Glomerular visceral epithelial cell (primary cell): ENCODE measurements around the gene OTULIN.
A peak's percentile ranks its signal among the peaks of the same experiment; 100 is the strongest.

Source experiments
- DNase-seq: peaks from one replicate; pipeline ENCODE4 v3.0.0-alpha.2; 2016; ENCODE audit errors: extremely low spot score

Gene OTULIN

DNA sequence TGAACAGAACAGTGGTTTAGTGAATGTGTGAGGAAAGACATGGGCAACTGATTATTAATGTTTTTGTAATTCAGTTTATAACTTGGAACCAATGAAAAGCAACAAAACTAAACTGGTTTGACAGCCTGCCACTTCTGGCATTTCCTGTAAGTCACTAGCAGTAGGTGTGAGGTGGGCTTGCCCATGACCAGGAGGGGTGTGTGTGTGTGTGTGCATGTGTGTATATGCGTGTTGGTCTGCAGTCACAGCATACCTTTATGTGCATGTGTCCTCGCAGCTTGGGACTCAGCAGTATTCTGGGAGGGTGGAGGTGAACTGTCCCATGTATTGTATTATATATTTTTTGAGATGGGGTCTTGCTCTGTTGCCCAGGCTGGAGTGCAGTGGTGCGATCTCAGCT is 32.3 kb downstream of the OTULIN start:
- no peak for DNase-seq

DNA sequence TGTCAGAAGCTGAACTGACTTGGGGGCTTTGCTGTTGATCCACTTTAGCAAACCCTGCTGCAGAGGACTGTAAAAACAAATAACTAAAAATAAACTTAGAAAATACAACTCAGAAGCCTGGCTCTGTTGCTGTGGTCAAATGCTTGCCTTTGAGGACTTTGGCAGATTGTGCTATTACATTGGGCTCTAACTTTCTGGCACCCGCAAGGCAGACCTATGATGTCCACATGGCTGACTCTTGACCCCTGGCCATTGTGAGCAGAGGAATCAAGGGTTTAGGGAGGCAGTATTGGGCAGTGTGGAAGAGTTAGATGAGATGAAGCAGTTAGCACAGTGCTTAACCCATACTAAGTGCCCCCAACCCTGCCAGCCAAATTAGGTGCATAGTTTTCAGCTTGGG is 34.0 kb downstream of the OTULIN start:
- DNase-seq, result no peak

DNA sequence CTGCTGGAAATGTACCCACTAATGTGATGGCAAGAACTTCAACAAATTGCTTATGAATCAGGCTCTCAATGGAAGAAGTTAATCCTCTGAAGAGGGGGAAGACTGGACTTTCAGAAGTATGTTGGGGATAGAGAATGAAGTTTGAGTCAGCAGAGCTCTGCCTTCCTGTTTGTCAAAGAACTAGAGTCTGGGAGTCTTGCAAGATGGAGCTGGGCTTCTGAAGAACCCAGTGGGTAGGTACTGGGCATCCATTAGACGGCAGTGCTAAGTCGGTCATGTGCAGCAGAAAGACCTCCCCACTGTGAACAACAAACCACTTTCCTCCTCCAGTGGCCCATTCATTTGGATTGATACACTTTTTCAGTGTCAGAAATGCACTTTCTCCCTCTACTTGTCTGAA is 34.6 kb downstream of the OTULIN start:
- DNase-seq, result no peak

DNA sequence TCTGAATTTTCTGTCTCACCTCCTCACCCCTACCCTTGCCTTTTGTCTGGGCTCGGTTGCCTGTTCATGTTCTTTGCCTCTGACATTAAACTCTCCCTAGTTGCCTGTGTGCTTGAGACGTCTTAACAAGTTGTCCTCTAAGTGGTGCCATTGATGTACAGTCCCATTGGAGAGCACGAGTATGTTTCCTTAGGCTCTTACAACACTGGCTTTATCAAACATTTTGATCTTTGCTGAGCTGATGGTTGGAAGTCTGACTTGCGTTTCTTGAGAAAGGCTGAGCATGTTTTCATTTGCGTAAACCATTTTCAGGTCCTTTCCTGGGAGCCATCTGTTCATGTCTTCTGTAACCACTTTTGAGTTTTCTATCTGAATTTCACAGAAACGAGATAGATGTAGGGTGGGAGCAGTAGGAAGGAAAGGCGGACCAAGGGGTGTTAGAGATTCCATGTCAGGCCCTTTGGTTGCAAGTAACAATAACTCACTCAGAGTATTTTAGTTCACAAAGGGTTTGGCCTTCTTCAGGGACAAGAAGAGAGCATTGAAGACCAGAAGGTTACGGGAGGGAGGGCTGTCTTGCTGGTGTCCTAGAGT is 35.4 kb downstream of the OTULIN start:
- DNase-seq, result no peak

DNA sequence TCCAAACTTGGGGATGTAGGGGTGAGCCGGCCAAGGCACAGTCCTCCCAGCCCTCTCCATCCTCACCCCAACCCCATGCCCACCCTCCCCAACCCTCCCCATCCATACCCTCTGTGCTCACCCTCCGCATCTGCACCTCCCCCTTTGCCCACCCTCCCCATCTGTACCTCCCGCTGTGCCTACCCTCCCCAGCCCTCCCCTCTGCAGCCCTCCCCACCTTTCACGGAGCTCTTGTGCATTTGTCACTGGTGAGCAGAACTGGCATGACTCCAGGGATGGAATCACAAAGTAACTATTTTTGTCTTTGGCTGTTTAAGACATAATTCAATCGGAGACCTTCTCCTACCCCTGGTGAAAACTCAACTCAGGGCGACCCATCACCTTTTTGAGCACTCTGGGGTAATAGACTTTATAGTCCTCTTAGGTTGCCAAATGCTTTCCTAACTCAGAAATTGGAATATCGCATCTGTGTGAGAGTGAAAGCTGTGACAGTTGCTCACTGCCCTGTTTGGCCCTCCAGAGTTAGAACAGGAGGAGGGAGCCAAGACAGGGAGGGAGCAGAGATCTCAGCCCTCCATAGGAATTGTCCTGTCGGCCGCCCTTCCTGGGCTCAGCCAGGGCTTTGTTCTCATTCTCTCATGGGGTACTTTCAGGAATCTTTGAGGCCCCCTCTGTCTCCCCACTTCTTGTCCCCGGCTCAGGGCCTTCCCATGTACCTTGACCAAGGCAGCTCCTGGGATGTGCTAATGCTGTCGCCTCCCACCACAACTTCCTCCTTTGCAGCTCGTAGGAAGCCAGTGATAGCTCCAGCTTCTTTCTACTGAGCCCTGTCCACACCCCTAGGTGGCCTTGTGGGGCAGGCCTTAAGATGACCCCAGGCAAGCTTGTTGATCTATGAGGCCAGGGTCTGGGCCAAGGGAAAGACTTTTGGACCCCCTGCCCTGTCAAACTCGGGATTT is 36.2 kb downstream of the OTULIN start:
- no peak for DNase-seq

DNA sequence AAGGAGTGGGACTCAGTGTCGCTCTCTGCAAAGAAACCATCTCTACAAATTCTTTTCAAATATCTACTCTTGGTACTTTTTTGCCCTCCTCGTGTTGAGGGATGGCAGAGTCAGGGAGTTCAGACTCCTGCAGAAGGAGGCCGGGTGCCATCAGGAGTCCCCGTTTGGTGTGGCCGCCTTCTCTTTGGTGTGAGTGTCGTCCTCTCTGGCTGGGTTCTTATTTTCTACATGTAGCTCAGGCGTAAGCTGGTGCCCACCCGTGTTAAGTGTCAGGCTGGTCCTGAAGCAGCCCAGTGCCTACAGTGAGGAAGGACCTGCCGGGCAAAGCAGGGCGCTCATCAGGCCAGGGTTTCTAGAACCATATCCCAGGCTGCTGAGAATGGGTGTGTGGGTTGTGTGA is 37.0 kb downstream of the OTULIN start:
- DNase-seq, result no peak

DNA sequence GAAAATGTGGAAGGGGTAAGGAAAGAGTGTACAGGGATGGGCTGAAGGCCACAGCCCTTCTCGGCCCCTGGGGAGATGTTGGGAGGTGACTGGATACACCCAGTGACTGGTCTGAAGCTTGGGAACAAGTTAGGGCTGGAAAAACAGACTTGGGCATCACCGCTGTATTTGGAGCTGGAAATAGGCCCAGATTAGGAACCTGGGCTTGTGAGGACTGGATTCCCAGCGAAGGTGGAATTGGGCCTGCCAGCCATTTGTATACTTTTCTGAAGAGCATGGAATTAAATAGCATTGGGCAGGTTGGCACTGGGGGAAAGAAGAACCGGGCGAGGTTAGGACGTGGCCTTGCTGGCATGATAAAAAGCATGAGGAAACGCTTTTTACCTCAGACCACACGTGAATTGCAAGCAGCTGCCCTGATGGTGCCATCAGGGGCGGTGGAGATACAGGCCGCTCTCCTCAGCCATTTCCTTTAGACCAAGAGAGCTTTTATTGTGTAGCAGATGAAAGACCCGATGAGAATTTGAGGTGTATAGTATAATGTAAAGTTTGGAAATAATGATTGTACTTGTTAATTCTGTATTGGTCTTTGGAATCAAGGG is 37.8 kb downstream of the OTULIN start:
- DNase-seq, result no peak

DNA sequence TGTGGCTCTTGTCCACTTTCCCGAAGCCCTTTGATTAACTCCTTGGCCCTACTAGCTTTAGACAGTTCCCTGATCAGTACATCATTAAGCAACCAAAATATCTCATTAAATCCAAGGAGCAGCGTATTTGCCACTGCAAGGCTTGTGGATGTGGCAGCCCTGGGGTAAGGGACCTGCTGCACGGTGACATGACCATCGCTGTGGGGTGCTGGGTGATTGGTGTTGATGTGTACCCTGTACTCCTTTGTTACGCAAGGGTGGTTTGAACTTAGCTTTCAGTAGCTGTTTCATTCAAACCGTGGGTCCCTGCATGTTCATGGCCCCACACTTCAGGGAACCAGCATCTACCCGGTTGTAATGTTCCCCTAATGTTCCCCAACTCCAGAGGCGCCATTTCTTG is 41.0 kb downstream of the OTULIN start:
- no peak for DNase-seq

DNA sequence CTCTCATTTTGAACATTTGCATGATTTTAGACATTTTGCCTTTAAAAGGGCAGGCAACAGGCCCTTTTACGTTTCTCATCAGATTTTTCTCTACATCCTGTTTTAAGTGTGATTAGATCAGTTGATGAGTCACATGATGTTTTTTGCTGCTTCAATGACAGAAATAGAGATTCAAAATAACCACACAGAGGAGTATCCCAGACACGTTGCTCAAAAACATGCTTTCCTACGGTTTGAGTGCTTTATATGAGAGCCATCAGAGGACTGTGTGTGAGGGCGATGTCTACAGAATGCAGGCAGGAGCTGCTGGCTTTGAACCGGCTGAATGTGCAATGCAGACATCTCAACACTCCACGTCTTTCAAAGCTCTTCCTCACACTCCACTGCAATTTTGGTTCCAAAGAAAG is 42.1 kb downstream of the OTULIN start:
- DNase-seq, result no peak

DNA sequence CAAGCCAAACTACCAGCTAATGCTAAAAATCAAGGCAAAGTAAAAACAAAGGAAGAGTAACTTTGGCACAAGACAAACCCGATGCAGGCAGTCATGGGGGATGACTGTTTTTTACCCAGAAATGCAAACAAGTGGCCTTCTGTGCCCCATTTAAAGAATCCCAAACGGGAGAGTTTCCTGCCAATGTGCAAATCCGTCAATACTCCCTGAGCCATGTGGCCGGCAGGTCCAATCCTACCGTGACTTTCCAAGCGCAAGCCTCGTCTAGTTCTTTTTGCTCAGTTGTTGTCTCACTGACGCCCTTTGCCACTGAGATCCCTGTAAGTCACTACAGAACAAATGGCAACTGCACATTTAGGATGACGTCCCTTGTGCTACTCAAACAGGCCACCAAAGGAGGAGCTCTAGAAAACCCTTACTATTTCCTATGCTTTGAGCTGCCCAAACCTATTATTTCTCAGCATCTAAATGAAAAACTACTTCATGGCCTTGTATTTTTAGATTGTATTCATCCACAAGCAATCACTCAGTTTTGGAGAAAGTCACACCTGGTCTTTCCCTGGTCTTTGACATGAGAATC is 43.4 kb downstream of the OTULIN start:
- DNase-seq, result no peak

DNA sequence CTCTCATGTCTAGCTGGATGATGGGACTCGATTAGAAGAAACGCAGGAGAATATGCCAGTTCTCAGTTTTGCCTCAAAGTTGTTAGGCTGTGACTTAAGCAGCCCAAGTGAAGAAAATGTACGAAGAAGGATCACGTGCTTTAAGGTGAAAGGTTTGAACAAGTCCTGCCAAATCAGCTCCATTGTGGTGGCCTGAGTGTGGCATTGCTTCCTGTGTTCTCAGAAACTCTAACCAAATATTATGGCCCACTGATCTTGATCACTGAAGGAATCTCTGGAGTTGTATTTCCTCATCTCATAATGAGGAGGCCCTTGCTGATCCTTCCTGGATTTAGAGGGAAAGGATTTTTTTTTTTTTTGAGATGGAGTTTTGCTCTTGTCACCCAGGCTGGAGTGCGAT is 44.0 kb downstream of the OTULIN start:
- DNase-seq, result no peak

DNA sequence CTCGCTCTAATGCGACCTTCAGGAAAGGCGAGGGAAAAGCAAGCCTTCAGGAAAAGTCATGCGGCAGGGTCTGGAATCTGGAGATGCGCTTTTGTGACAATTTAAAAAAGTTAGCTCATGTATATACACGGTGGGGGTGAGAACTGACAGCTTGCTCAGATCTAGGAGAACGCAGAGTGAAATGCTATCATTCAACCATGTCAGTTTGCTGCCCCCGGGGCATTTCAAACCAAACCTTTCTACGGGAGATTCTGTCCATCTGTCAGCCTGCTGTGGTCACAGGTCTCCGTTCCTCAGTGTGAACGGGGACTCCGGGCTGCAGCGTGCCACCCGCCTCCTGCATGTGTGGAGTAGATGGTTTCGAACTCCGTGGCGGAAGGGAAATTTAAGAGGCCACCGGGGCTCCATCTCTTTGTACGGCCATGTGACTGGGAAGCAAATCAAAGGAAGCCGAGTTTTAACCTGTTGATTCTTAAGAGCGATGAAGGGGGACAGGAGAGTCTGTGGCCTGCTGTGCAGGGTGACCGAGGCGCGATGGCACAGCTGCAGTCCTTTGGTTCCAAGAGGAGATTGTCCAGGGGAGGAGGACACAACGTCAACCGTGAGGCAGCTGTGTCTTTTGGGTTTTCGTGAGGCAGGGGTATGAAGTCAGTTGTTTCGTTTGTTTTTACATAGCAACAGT is 45.9 kb downstream of the OTULIN start:
- DNase-seq, result no peak

DNA sequence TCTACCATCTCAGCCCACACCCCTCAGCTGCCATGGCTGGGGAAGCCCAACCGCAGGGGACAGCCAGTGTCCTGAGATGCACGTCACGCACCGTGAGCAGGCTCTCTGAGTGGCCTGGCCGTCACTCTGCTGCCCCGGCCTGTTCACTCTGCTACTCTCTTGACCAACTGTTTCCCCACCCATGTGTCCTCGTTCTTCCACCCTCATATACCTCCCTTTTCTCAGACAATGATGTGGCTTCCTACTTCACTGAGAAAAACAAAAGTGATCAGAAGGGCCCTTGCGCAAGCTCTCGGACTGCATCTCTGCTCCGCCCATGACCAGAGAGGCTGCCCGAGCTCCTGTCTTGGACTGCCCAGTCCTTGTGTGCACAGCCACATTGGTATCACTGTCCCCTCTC is 47.6 kb downstream of the OTULIN start:
- DNase-seq, result no peak

DNA sequence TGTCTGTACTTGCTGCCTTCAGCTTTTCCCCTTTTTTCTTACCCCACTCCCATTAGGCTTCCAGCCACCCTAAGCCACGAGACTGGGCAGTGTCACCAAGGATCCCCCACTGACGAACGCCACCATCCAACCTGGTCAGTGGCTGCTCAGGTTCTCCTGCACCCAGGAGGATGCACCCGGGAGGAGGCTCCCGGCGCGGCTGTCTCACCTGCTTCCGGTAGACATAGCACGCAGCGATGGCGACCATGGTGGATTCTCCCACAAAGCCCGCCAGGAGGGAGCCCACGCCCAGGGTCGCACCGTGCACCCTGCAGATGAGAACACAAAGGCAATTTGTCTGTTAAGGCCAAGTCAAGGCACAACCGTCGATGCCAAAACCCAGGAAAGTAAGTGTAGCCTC is 48.1 kb downstream of the OTULIN start:
- DNase-seq, result no peak

DNA sequence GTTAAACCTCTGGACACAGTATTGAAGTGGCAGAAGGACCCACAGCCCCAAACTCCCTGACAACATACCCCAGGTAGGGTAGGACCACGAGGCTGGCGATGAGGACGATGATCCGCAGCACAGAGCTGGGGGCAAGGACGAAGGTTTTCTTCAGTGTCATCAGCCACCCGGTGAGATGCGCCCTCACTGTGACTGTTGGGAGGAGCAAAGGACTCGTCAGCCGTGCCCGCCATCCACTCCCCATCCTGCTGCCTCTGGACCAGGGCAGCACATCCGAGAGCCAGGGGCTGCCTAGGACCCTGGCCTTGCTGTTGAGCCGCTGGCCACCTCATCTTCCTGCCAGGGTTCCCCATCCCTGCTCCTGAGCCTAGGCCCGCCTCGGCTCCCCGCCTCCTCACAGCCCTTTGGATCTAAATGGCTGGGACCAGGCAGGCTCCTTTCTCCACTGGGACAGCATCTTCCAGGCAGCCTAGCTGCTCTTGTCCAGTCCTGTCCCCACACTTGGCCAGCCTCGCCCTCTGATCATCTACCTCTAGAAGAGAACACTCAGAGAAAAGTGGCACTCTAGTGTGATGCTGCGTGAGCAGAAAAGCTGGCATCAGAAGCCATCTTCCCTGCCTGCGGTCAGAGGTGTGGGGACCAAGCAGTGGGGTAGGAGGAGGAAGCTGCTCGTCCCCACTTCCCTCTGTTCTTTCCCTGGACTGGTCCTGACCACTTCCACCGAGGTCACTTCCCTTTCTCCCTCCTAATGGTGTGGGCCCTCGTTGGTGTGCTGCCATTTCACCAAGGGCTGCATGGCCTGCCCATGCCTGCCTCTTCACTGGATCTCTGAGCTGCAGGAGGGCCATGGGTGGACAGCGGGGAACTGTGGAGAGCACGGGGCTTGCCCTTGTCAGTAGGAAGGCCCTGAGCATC is 49.2 kb downstream of the OTULIN start:
- DNase-seq, result no peak

DNA sequence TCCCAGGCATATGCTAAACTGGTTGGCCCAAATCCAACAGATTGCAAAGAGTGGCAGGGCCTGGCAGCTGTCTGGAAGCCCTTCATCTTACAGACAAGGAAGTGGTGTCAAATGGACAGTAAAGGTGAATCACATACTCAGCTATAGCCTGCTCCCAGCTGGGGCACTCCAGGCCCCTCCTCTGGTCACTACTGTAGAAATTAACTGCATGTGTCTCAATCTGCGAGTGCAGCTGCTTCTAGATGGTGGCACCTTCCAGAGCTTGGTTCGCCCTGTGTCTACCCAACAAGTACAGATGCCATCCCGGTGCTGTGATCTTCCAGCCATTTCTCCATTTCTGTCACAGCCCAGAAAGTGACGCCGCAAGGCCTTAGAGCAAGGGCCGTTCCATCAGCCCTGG is 50.2 kb downstream of the OTULIN start:
- peak; percentile 61 for DNase-seq

DNA sequence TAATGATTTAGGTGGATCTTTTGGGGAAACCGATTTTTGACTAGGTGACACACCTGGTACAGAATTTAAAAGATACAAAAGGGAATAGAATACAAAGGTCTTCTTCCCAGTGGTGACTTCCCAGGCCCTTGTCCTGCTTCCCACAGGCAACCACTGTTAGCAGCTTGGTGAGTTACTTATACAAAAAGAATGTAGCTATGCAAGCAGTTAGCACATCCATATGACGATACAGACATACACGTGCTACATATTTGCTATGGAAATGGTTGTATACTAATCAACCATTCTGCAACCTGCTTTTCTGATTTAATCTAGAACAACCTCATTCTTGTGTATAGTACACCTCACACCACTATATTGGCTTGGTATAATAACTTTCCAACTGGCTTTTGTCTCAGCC is 51.0 kb downstream of the OTULIN start:
- no peak for DNase-seq

DNA sequence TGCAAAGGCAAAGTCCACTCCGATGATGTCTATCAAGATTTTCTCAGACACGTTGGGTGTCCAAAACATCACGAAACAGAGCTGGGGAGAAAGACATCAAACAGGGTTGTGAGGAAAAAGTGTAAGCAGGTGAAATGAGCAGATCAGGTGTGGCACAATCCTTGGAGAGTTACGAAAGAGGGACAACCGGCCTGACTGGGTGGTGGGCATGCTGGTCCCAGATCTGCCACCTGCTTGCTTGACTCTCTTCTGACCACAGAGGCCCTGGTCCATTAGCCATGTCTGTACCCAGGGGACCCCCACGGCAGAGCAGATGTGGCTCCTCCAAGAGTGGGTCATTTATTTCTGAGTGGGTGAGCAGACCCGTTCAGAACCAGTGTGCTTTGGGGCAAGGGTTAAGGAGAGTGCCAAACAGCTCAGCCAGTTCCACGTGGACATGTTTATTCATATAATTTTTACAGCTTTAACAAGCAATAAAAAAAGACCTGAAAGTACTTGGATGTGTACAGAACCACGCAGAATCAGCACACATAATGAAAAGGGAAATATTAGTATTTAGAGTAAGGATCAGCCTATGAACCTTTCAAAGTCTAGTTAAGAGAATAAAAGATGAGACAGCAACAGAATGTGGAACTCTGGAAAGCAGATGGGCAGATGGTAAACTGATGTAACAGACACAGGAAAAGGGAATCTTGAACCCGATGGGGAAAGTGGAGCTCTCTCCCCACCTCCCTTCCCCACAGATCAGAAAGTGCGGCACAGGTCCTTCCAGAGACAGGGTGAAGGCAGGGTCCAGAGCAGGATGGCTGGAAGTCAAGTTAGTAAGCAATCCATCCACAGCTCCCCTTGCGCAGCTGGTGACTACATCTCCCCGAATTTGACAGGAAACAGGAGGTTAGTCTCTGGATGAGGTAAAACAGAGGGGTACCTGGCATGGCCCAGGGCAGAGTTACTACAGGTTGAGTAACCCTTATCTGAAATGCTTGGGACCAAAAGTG is 52.5 kb downstream of the OTULIN start:
- DNase-seq, result no peak

DNA sequence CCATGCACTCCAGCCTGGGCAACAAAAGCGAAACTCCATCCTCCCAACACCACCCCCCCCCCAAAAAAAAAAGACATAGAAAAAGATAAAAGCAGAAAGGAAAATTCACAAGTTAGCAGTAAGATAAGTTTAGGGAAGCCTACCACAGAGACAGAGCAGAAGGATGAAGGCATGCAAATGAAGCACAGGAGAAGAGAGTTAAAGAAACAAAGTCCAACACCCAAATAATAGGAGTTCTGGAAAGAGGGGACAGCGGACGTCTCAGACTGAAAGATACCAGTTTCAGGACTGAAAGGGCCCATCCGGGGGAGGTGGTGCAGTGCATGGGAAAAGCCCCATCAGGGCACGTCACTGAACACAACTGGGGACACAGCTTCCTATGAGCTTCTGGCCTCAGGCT is 54.3 kb downstream of the OTULIN start:
- no peak for DNase-seq
